GM12864 (cell line): ENCODE data around the gene NFKBIL1.

Experiments used
- DNase-seq: peaks from one replicate; pipeline ENCODE4 v3.0.0-alpha.2; 2011; ENCODE audit warnings: low read depth
- H3K4me3 ChIP-seq: 2 replicates; pipeline ENCODE4 v1.5.1; 2011; ENCODE audit warnings: mild to moderate bottlenecking, low read depth, low read length, control low read depth
- CTCF ChIP-seq: IDR thresholded peaks from 2 replicates; pipeline ENCODE4 v1.5.1; 2011; ENCODE audit warnings: low read depth, mild to moderate bottlenecking, moderate library complexity, low read length, control low read depth, inconsistent platforms; ENCODE audit errors: missing control alignments

NFKBIL1 gene

GRCh38 chr6:31560697-31561058 is 13.3 kb downstream of the NFKBIL1 start:
- H3K4me3 ChIP-seq: no peak overlapping the region
- no peak for TF ChIP-seq CTCF
- no peak for DNase-seq

- no peak overlapping the region; the same call in 1 of the 2 replicates for H3K4me3 ChIP-seq
- no peak for TF ChIP-seq CTCF
- DNase-seq: peak; percentile 62
Observed at GRCh38 chr6:31567531-31568370, 20.3 kb downstream of the NFKBIL1 start.

- H3K4me3 ChIP-seq: no peak overlapping the region; the same call in 1 of the 2 replicates
- peak; percentile 90 for DNase-seq
- no peak for TF ChIP-seq CTCF
Observed at GRCh38 chr6:31568537-31568961, 21.1 kb downstream of the NFKBIL1 start.

GRCh38 chr6:31569861-31570536 is 22.6 kb downstream of the NFKBIL1 start:
- DNase-seq: no peak
- no peak for TF ChIP-seq CTCF
- H3K4me3 ChIP-seq: no peak overlapping the region

- TF ChIP-seq CTCF: no peak
- DNase-seq: peak; percentile 68
- H3K4me3 ChIP-seq: peak within 1 kb of the TSS; percentile 55
Observed at GRCh38 chr6:31572041-31572911, 24.9 kb downstream of the NFKBIL1 start, which contains the start of gene LTA. Gene LTA, plus strand, starts transcription at chr6:31572289. Its CDS starts 454 bp downstream, at chr6:31572743.

GRCh38 chr6:31573239-31574105 is 26.1 kb downstream of the NFKBIL1 start:
- TF ChIP-seq CTCF: no peak
- peak overlapping the region; percentile 55 for H3K4me3 ChIP-seq
- DNase-seq: no peak
